Measurements from ENCODE around the gene KHDC1.
A peak's percentile ranks its signal among the peaks of the same experiment; 100 is the strongest.

Gene KHDC1

DNA sequence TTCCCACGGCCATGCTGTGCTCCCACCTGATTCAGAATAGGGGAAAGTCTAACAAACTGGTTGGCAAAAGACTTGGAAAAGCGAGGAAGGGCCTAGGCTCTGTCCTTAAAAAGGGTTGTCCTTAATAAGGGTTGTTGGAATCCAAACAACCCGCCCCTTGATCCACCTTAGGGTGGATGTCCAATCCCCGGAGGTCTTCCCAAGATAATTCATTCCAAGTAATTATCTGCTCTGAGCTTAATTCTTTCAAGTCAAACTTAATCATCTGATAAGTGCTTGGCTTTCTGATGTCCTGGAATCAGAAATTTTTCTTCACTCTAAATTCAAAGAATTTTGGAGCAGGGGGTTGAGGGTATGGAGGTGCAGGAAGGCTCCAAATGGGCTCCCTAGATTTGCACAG lies 37.6 kb downstream of the KHDC1 start, which contains the start of gene KHDC1L:
TSS of gene KHDC1L (minus strand) at position 101 of the 400 bp plus-strand sequence. CDS start at position 13, 88 bp downstream.
- H3K27me3 ChIP-seq (ENCODE audit: insufficient read depth, poor library complexity, severe bottlenecking): no peaks in the 10 kb centered on the region
- no peaks in the 10 kb centered on the region for H3K4me1 ChIP-seq (ENCODE audit: insufficient read depth, poor library complexity, severe bottlenecking)
- H3K4me3 ChIP-seq (ENCODE audit: severe bottlenecking): no peak within 1 kb of the TSS
- no peaks in the 10 kb centered on the region for H3K36me3 ChIP-seq (ENCODE audit: low read depth)
- no peaks in the 10 kb centered on the region for H3K9me3 ChIP-seq (ENCODE audit: severe bottlenecking)
- TF ChIP-seq, protein P1, sequence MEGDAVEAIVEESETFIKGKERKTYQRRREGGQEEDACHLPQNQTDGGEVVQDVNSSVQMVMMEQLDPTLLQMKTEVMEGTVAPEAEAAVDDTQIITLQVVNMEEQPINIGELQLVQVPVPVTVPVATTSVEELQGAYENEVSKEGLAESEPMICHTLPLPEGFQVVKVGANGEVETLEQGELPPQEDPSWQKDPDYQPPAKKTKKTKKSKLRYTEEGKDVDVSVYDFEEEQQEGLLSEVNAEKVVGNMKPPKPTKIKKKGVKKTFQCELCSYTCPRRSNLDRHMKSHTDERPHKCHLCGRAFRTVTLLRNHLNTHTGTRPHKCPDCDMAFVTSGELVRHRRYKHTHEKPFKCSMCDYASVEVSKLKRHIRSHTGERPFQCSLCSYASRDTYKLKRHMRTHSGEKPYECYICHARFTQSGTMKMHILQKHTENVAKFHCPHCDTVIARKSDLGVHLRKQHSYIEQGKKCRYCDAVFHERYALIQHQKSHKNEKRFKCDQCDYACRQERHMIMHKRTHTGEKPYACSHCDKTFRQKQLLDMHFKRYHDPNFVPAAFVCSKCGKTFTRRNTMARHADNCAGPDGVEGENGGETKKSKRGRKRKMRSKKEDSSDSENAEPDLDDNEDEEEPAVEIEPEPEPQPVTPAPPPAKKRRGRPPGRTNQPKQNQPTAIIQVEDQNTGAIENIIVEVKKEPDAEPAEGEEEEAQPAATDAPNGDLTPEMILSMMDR (IDR thresholded peaks at IDR 0.05; ENCODE audit: poor library complexity, severe bottlenecking): no peak
- no peak for DNase-seq (ENCODE audit: low spot score)
- ATAC-seq (ENCODE audit: low read depth): no peak
- H3K27ac ChIP-seq (ENCODE audit: poor library complexity, severe bottlenecking): no peak within 1 kb of the TSS

GRCh38 chr6:73216859-73217258 lies 46.1 kb downstream of the KHDC1 start:
- no peaks in the 10 kb centered on the region for H3K36me3 ChIP-seq (ENCODE audit: low read depth)
- no peaks in the 10 kb centered on the region for H3K9me3 ChIP-seq (ENCODE audit: severe bottlenecking)
- no peaks in the 10 kb centered on the region for H3K4me1 ChIP-seq (ENCODE audit: insufficient read depth, poor library complexity, severe bottlenecking)
- ATAC-seq (ENCODE audit: low read depth) (no peak), DNase-seq (ENCODE audit: low spot score) (no peak)
- H3K27me3 ChIP-seq (ENCODE audit: insufficient read depth, poor library complexity, severe bottlenecking): no peaks in the 10 kb centered on the region
- no peak overlapping the region for H3K27ac ChIP-seq (ENCODE audit: poor library complexity, severe bottlenecking)
- TF ChIP-seq, protein P1 (IDR thresholded peaks at IDR 0.05; ENCODE audit: poor library complexity, severe bottlenecking): no peak
- H3K4me3 ChIP-seq (ENCODE audit: severe bottlenecking): no peak overlapping the region

DNA sequence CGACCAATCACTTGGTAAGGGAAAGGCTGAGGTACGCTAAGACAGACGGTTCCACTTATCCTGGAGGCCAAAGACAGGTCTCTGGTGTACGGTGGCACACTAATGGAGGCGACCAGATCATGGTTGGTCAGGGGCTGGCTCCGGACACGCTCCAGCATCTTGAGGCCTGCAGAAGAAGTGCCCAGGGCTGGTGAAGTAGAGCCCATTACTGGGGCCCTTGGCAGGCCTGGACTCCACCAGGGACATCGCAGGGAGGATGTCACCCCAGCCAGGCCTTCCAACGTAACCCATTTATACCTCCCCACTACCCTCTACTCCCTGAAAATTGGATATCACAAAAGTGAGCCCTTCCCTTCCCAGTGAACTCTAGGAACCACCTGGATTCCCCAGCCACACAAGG lies 53.9 kb downstream of the KHDC1 start:
- no peaks in the 10 kb centered on the region for H3K27me3 ChIP-seq (ENCODE audit: insufficient read depth, poor library complexity, severe bottlenecking)
- H3K36me3 ChIP-seq (ENCODE audit: low read depth): no peaks in the 10 kb centered on the region
- ATAC-seq (ENCODE audit: low read depth) (no peak), DNase-seq (ENCODE audit: low spot score) (no peak)
- H3K9me3 ChIP-seq (ENCODE audit: severe bottlenecking): no peaks in the 10 kb centered on the region
- H3K27ac ChIP-seq (ENCODE audit: poor library complexity, severe bottlenecking): no peak overlapping the region
- no peaks in the 10 kb centered on the region for H3K4me1 ChIP-seq (ENCODE audit: insufficient read depth, poor library complexity, severe bottlenecking)
- no peak overlapping the region for H3K4me3 ChIP-seq (ENCODE audit: severe bottlenecking)
- TF ChIP-seq, protein P1 (IDR thresholded peaks at IDR 0.05; ENCODE audit: poor library complexity, severe bottlenecking): no peak

DNA sequence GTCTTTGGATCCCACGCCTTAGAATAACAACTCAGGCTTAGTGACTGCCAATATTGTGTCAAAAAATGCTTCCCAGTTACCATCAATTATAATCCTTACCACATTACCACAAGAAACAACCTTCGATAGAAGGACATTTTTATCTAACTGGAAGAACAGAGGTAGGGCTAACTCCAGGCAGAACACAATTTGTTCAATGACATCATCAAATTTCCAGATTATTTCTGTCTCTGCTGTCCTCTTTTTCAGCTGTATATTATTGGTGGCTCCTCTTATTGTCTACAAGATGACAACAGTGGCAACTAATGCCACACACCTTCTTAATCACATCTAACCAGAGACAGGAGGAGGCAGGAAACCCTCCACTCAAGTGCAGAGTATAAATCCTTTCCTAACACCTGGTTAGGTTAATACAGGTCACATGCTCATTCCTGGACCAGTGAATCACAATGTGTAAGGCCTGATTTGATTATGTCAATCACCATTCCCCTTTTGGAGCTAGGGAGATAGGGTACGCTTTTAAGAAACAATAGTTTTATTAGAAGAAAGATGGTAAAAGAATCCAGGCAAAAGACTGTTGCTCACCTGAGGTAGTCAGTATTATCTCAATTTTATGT lies 55.7 kb downstream of the KHDC1 start:
- no peaks in the 10 kb centered on the region for H3K9me3 ChIP-seq (ENCODE audit: severe bottlenecking)
- TF ChIP-seq, protein P1 (IDR thresholded peaks at IDR 0.05; ENCODE audit: poor library complexity, severe bottlenecking): no peak
- H3K27ac ChIP-seq (ENCODE audit: poor library complexity, severe bottlenecking): no peak overlapping the region
- no peaks in the 10 kb centered on the region for H3K36me3 ChIP-seq (ENCODE audit: low read depth)
- DNase-seq (ENCODE audit: low spot score) (no peak), ATAC-seq (ENCODE audit: low read depth) (0 out of 3 replicates have a peak, but pooled peaks have one; percentile 27)
- no peaks in the 10 kb centered on the region for H3K4me1 ChIP-seq (ENCODE audit: insufficient read depth, poor library complexity, severe bottlenecking)
- no peak overlapping the region for H3K4me3 ChIP-seq (ENCODE audit: severe bottlenecking)
- no peaks in the 10 kb centered on the region for H3K27me3 ChIP-seq (ENCODE audit: insufficient read depth, poor library complexity, severe bottlenecking)

DNA sequence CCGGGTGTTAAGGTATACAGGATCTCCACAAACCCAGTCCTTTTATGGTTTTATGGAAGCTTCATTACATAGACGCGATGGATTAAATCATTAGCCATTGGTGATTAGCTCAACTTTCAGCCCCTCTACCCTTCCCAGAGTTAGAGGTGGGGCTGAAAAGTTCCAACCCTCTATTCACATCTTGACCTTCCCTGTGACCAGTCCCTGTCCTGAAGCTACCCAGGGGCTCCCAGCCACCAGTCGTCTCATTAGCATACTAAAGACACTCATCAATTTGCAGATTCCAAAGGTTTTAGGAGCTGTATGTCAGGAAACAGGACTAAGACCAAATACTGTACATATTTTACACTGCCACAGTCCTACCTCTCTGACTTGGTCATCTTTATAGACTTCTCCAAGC lies 58.7 kb downstream of the KHDC1 start:
- DNase-seq (ENCODE audit: low spot score) (no peak), ATAC-seq (ENCODE audit: low read depth) (no peak)

More for the DNA sequence above, 58.7 kb downstream of the KHDC1 start:
- TF ChIP-seq, protein P1 (IDR thresholded peaks at IDR 0.05; ENCODE audit: poor library complexity, severe bottlenecking): no peak
- Histone ChIP-seq H3K9me3 (ENCODE audit: severe bottlenecking) (no peaks in the 10 kb centered on the region), H3K27me3 (ENCODE audit: insufficient read depth, poor library complexity, severe bottlenecking) (no peaks in the 10 kb centered on the region), H3K36me3 (ENCODE audit: low read depth) (no peaks in the 10 kb centered on the region), H3K4me3 (ENCODE audit: severe bottlenecking) (no peak overlapping the region), H3K4me1 (ENCODE audit: insufficient read depth, poor library complexity, severe bottlenecking) (no peaks in the 10 kb centered on the region), H3K27ac (ENCODE audit: poor library complexity, severe bottlenecking) (no peak overlapping the region)
